Tibial artery (tissue), 4 donors: Measurements from ENCODE around the gene DLGAP1.

Experiments used
- DNase-seq, 2 donors: peaks; one replicate each; pipeline ENCODE4 v3.0.0-alpha.2; 2019
- H3K27ac ChIP-seq, 2 donors: fragments of 200-600 bp; sonication (generic) in 1 of 2; 1 replicate in 1 of 2; 2 replicates in 1 of 2; pipeline ENCODE4 v1.5.1; 2018 to 2019; ENCODE audit warnings: mild to moderate bottlenecking in 1 of 2
- H3K27me3 ChIP-seq, 2 donors: fragments of 200-600 bp; sonication (generic) in 1 of 2; one replicate each; pipeline versions ENCODE4 v1.5.1 to v1.6.0; 2016 to 2019
- H3K36me3 ChIP-seq, 3 donors: fragments of 200-600 bp; sonication (generic) in 2 of 3; one replicate each; pipeline ENCODE4 v1.5.1; 2016 to 2019; ENCODE audit warnings: mild to moderate bottlenecking in 2 of 3
- H3K4me1 ChIP-seq, 4 donors: fragments of 200-600 bp; sonication (generic) in 2 of 4; 1 replicate in 3 of 4; 2 replicates in 1 of 4; pipeline ENCODE4 v1.5.1; 2016 to 2019
- H3K4me3 ChIP-seq, 2 donors: fragments of 200-600 bp; sonication (generic) in 1 of 2; 1 replicate in 1 of 2; 2 replicates in 1 of 2; pipeline ENCODE4 v1.5.1; 2018 to 2019; ENCODE audit warnings: mild to moderate bottlenecking in 2 of 2
- H3K9me3 ChIP-seq, 3 donors: fragments of 200-600 bp; sonication (generic) in 1 of 3; one replicate each; pipeline ENCODE4 v1.5.1; 2016 to 2019
- CTCF ChIP-seq, 2 experiments: fragments of 200-600 bp in 1 of 2; fragments of 450-650 bp in 1 of 2; IDR thresholded peaks; one replicate each; pipeline ENCODE4 v1.5.1; 2017 to 2019; ENCODE audit warnings: antibody characterized with exemption in 2 of 2, mild to moderate bottlenecking in 1 of 2, moderate library complexity in 1 of 2
- intact Hi-C: fragments of 100-400 bp; cut with DNase I; formaldehyde crosslinking; loops from one replicate; pipeline ENCODE4 v1.15.0; 2023; ENCODE audit warnings: low total_unique reads

DLGAP1 gene

GRCh38 chr18:3931542-3932112, 523.5 kb downstream of the DLGAP1 start:
- no peaks in the 10 kb centered on the region for H3K9me3 ChIP-seq
- no peak for DNase-seq
- no peak overlapping the region for H3K4me3 ChIP-seq
- H3K36me3 ChIP-seq, result no peaks in the 10 kb centered on the region
- intact Hi-C loops, result no loop called here
- no peak for TF ChIP-seq CTCF (IDR thresholded peaks at IDR 0.05)
- no peak overlapping the region for H3K27ac ChIP-seq
- no peaks in the 10 kb centered on the region for H3K4me1 ChIP-seq
- H3K27me3 ChIP-seq, result no peaks in the 10 kb centered on the region

- no peaks in the 10 kb centered on the region for H3K9me3 ChIP-seq
- no peaks in the 10 kb centered on the region for H3K4me1 ChIP-seq
- H3K27me3 ChIP-seq, result no peaks in the 10 kb centered on the region
- DNase-seq, result no peak
- no peaks in the 10 kb centered on the region for H3K36me3 ChIP-seq
- no peak overlapping the region for H3K27ac ChIP-seq
- no peak for TF ChIP-seq CTCF (IDR thresholded peaks at IDR 0.05)
- intact Hi-C loops, result no loop called here
- H3K4me3 ChIP-seq, result no peak overlapping the region
Measured at GRCh38 chr18:3931013-3931315, 524.1 kb downstream of the DLGAP1 start.

GRCh38 chr18:3930126-3931012, 524.7 kb downstream of the DLGAP1 start:
- no peaks in the 10 kb centered on the region for H3K9me3 ChIP-seq
- intact Hi-C loops, result no loop called here
- H3K27me3 ChIP-seq, result no peaks in the 10 kb centered on the region
- no peak overlapping the region for H3K4me3 ChIP-seq
- DNase-seq, result no peak
- peaks cover 0 to 3% (median 0%) of the 10 kb centered on the region in 4 donors for H3K4me1 ChIP-seq
- no peaks in the 10 kb centered on the region for H3K36me3 ChIP-seq
- no peak overlapping the region for H3K27ac ChIP-seq
- TF ChIP-seq CTCF (IDR thresholded peaks at IDR 0.05), result no peak

- TF ChIP-seq CTCF (IDR thresholded peaks at IDR 0.05), result no peak
- Histone ChIP-seq H3K4me1 (peaks cover 0 to 3% (median 0%) of the 10 kb centered on the region in 4 donors), H3K9me3 (no peaks in the 10 kb centered on the region), H3K36me3 (no peaks in the 10 kb centered on the region), H3K27me3 (no peaks in the 10 kb centered on the region), H3K4me3 (no peak overlapping the region), H3K27ac (no peak overlapping the region)
- intact Hi-C loops, result no loop called here
- DNase-seq, result no peak
Measured at GRCh38 chr18:3924455-3924854, 530.7 kb downstream of the DLGAP1 start.

GRCh38 chr18:3923750-3924149, 531.4 kb downstream of the DLGAP1 start:
- no peak for DNase-seq
- TF ChIP-seq CTCF (IDR thresholded peaks at IDR 0.05), result no peak
- Histone ChIP-seq H3K27ac (no peak overlapping the region), H3K4me3 (no peak overlapping the region), H3K36me3 (no peaks in the 10 kb centered on the region), H3K27me3 (no peaks in the 10 kb centered on the region), H3K9me3 (no peaks in the 10 kb centered on the region), H3K4me1 (peaks cover 0 to 3% (median 0%) of the 10 kb centered on the region in 4 donors)
- intact Hi-C loops, result no loop called here
